Measurements from ENCODE around the gene HS3ST1. TPM values are rescaled to one million over a fixed set of nuclear protein-coding genes. Genes with fewer than 3 reads are reported as not detected.
A peak's percentile ranks its signal among the peaks of the same experiment; 100 is the strongest.

HS3ST1 gene
- total RNA-seq, 1 donor from 2014 or later, result 1.7 TPM

- H3K27ac Mint-ChIP-seq (ENCODE audit: unreplicated experiment), result no peak overlapping the region
- TF ChIP-seq CTCF (IDR thresholded peaks at IDR 0.05; ENCODE audit: partially characterized antibody, unreplicated experiment), result no peak
- peaks cover 11% of the 10 kb centered on the region for H3K27me3 Mint-ChIP-seq (ENCODE audit: unreplicated experiment)
- no peaks in the 10 kb centered on the region for H3K36me3 Mint-ChIP-seq (ENCODE audit: unreplicated experiment)
- DNase-seq, result no peak
- H3K9me3 Mint-ChIP-seq (ENCODE audit: unreplicated experiment), result peaks cover 6% of the 10 kb centered on the region
- peaks cover 6% of the 10 kb centered on the region for H3K4me1 Mint-ChIP-seq (ENCODE audit: low read depth, unreplicated experiment)
- H3K4me3 Mint-ChIP-seq (ENCODE audit: unreplicated experiment), result no peak overlapping the region
Observed at GRCh38 chr4:11426003-11426402, 2.7 kb downstream of the HS3ST1 start.

GRCh38 chr4:11424856-11425255 lies 3.8 kb downstream of the HS3ST1 start:
- peaks cover 6% of the 10 kb centered on the region for H3K4me1 Mint-ChIP-seq (ENCODE audit: low read depth, unreplicated experiment)
- no peak overlapping the region for H3K27ac Mint-ChIP-seq (ENCODE audit: unreplicated experiment)
- H3K27me3 Mint-ChIP-seq (ENCODE audit: unreplicated experiment), result peaks cover 9% of the 10 kb centered on the region
- DNase-seq, result no peak
- H3K4me3 Mint-ChIP-seq (ENCODE audit: unreplicated experiment), result no peak overlapping the region
- no peak for TF ChIP-seq CTCF (IDR thresholded peaks at IDR 0.05; ENCODE audit: partially characterized antibody, unreplicated experiment)
- H3K36me3 Mint-ChIP-seq (ENCODE audit: unreplicated experiment), result no peaks in the 10 kb centered on the region
- peaks cover 5% of the 10 kb centered on the region for H3K9me3 Mint-ChIP-seq (ENCODE audit: unreplicated experiment)

GRCh38 chr4:11424000-11424399 lies 4.7 kb downstream of the HS3ST1 start:
- no peak overlapping the region for H3K4me3 Mint-ChIP-seq (ENCODE audit: unreplicated experiment)
- peaks cover 6% of the 10 kb centered on the region for H3K27me3 Mint-ChIP-seq (ENCODE audit: unreplicated experiment)
- no peaks in the 10 kb centered on the region for H3K36me3 Mint-ChIP-seq (ENCODE audit: unreplicated experiment)
- peaks cover 5% of the 10 kb centered on the region for H3K9me3 Mint-ChIP-seq (ENCODE audit: unreplicated experiment)
- H3K4me1 Mint-ChIP-seq (ENCODE audit: low read depth, unreplicated experiment), result peaks cover 6% of the 10 kb centered on the region
- TF ChIP-seq CTCF (IDR thresholded peaks at IDR 0.05; ENCODE audit: partially characterized antibody, unreplicated experiment), result peak; percentile 72
- DNase-seq, result no peak
- no peak overlapping the region for H3K27ac Mint-ChIP-seq (ENCODE audit: unreplicated experiment)

- TF ChIP-seq CTCF (IDR thresholded peaks at IDR 0.05; ENCODE audit: partially characterized antibody, unreplicated experiment), result no peak
- peaks cover 6% of the 10 kb centered on the region for H3K4me1 Mint-ChIP-seq (ENCODE audit: low read depth, unreplicated experiment)
- H3K36me3 Mint-ChIP-seq (ENCODE audit: unreplicated experiment), result no peaks in the 10 kb centered on the region
- no peak overlapping the region for H3K27ac Mint-ChIP-seq (ENCODE audit: unreplicated experiment)
- DNase-seq, result no peak
- H3K9me3 Mint-ChIP-seq (ENCODE audit: unreplicated experiment), result peaks cover 5% of the 10 kb centered on the region
- peaks cover 6% of the 10 kb centered on the region for H3K27me3 Mint-ChIP-seq (ENCODE audit: unreplicated experiment)
- no peak overlapping the region for H3K4me3 Mint-ChIP-seq (ENCODE audit: unreplicated experiment)
Observed at GRCh38 chr4:11423465-11423864, 5.2 kb downstream of the HS3ST1 start.

- Mint-ChIP-seq H3K36me3 (ENCODE audit: unreplicated experiment) (no peaks in the 10 kb centered on the region), H3K4me1 (ENCODE audit: low read depth, unreplicated experiment) (peaks cover 3% of the 10 kb centered on the region), H3K4me3 (ENCODE audit: unreplicated experiment) (no peak overlapping the region), H3K27me3 (ENCODE audit: unreplicated experiment) (no peaks in the 10 kb centered on the region), H3K27ac (ENCODE audit: unreplicated experiment) (no peak overlapping the region), H3K9me3 (ENCODE audit: unreplicated experiment) (no peaks in the 10 kb centered on the region)
- DNase-seq, result no peak
- no peak for TF ChIP-seq CTCF (IDR thresholded peaks at IDR 0.05; ENCODE audit: partially characterized antibody, unreplicated experiment)
Observed at GRCh38 chr4:11421116-11421515, 7.6 kb downstream of the HS3ST1 start.

Data from glutamatergic neuron (in vitro differentiated cells).